GM21529 (cell line): ENCODE measurements around the gene TAS2R30.
"Not testable (repeated sequence)": the region's sequence is repeated elsewhere in the genome, so short reads cannot be mapped to it uniquely, and the experiment has no call there.

ENCODE experiments used
- ATAC-seq: cut with Tn5 transposase; IDR thresholded peaks from one replicate; pipeline ENCODE4 v1.9.1; 2021; ENCODE audit not compliant: unreplicated experiment

TAS2R30 gene

GRCh38 chr12:11130999-11131398 is 3.4 kb downstream of the TAS2R30 start:
- ATAC-seq = no peak

DNA sequence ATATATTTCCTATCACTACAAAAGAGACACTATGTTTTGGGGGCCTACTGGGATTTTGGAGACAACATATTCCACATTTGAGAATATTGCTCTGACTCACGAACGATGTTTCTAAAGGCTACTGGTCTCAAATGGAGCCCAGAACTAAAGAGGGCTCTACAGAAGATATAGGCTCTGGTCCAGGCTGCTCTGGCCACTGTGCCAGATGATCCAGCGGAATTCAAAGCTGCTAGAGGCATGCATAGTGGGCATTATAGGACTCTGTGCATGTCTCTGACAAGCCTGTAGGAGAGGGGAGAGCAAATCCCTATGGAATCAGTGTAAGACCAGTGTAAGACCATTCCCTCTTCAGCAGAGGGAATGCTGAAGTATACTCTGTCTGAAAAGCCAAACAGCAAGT is 4.1 kb downstream of the TAS2R30 start:
- ATAC-seq = no peak

GRCh38 chr12:11114130-11114529 is 20.3 kb downstream of the TAS2R30 start:
- not testable (repeated sequence) for ATAC-seq

DNA sequence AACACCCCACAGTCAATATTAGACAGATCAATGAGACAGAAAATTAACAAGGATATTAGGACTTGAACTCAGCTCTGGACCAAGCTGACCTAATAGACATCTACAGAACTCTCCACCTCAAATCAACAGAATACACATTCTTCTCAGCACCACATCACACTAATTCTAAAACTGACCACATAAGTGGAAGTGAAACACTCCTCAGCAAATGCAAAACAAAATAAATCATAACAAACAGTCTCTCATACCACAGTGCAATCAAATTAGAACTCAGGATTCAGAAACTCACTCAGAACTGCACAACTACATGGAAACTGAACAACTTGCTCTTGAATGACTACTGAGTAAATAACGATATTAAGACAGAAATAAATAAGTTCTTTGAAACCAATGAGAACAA is 23.2 kb downstream of the TAS2R30 start:
- not testable (repeated sequence) for ATAC-seq

DNA sequence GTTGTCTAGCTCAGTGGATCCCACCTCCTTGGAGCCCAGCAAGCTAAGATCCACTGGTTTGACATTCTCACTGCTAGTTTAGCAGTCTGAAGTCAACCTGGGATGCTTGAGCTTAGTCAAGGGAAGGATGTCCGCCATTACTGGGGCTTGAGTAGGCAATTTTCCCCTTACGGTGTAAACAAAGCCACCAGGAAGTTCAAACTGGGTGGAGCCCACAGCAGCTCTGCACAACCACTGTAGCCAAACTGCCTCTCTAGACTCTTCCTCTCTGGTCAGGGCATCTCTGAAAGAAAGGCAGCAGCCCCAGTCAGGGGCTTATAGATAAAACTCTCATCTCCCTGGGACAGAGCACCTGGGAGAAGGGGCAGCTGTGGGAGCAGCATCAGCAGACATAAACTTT is 25.6 kb downstream of the TAS2R30 start:
- ATAC-seq = no peak

GRCh38 chr12:11107719-11108118 is 26.7 kb downstream of the TAS2R30 start:
- ATAC-seq = no peak

- ATAC-seq = no peak
These were observed 28.2 kb downstream of the TAS2R30 start for GRCh38 chr12:11106288-11106687.

- no peak for ATAC-seq
These were observed 28.9 kb downstream of the TAS2R30 start for GRCh38 chr12:11105546-11105945.

GRCh38 chr12:11094910-11095309 is 39.5 kb downstream of the TAS2R30 start:
- not testable (repeated sequence) for ATAC-seq

- ATAC-seq = no peak
These were observed 42.3 kb downstream of the TAS2R30 start, which contains the start of gene TAS2R43 for GRCh38 chr12:11092128-11092527. Gene TAS2R43 (minus strand): TSS chr12:11092313. CDS start chr12:11092229, 84 bp downstream.

DNA sequence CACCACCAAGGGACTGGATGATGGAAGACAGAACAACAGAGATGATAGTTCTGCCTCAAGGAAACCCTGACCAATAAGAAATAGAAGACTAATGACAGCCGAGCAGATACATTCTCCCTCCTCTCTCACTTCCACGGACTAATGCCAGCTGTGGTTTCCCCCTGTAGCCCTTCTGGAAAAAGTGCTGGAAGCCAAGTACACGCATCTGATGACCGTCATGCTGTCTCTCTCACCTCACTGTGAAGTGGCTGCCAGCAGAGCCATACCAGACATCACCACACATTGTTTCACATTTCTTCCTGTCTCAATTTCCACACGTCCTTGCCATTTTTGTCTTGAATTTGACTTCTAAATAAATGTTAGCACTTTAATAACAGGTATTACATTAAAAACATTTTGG is 45.2 kb downstream of the TAS2R30 start:
- no peak for ATAC-seq

DNA sequence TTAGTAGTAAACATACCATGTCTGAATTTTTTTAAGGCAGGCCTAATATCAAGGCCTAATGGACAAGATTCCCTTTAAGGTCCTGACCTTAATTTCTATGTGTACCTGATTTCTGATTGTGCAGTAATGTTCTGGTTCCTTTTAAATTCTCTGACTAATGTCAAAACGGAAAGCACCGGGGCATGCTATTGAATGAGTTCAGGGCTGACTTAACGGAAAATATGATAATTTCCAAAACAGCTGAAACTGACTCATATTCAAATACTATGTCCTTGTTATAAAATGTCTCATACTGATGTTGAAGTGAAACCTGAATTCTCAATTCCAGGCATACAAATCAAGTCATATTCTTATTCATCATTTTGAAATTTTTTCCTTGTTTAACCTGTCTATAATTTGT is 49.0 kb downstream of the TAS2R30 start:
- no peak for ATAC-seq
